Liver (tissue), 9 donors: ENCODE results near the gene KLHL12. TPM values are rescaled to one million over a fixed set of nuclear protein-coding genes. Genes with fewer than 3 reads are reported as not detected.

Source experiments
- DNase-seq: peaks from one replicate; pipeline ENCODE4 v3.0.0-alpha.2; 2017; ENCODE audit warnings: low spot score
- H3K27ac ChIP-seq, 2 donors: one replicate each; pipeline ENCODE4 v1.7.0; 2013; ENCODE audit warnings: inconsistent platforms in 2 of 2, low read length in 2 of 2, control low read depth in 1 of 2, low read depth in 1 of 2, mild to moderate bottlenecking in 1 of 2
- H3K27me3 ChIP-seq, 4 donors: one replicate each; pipeline versions ENCODE4 v1.6.1 to v1.7.0; 2013; ENCODE audit warnings: low read length in 3 of 4, inconsistent platforms in 1 of 4, mild to moderate bottlenecking in 1 of 4, moderate library complexity in 1 of 4; ENCODE audit not compliant: control insufficient read depth in 4 of 4, insufficient read depth in 4 of 4
- H3K36me3 ChIP-seq, 4 donors: one replicate each; pipeline versions ENCODE4 v1.6.1 to v1.7.0; 2013; ENCODE audit warnings: low read length in 3 of 4, mild to moderate bottlenecking in 3 of 4, low read depth in 1 of 4, moderate library complexity in 1 of 4; ENCODE audit not compliant: control insufficient read depth in 4 of 4, insufficient read depth in 3 of 4
- H3K4me1 ChIP-seq, 4 donors: one replicate each; pipeline versions ENCODE4 v1.6.1 to v1.7.0; 2013; ENCODE audit warnings: low read length in 3 of 4, mild to moderate bottlenecking in 3 of 4, moderate library complexity in 1 of 4; ENCODE audit not compliant: control insufficient read depth in 4 of 4, insufficient read depth in 4 of 4
- H3K4me3 ChIP-seq, 3 donors: one replicate each; pipeline versions ENCODE4 v1.6.1 to v1.7.0; 2013; ENCODE audit warnings: low read length in 3 of 3, control low read depth in 1 of 3, low read depth in 1 of 3, mild to moderate bottlenecking in 1 of 3
- H3K9ac ChIP-seq, 2 donors: one replicate each; pipeline ENCODE4 v1.7.0; 2013; ENCODE audit warnings: low read length in 2 of 2, mild to moderate bottlenecking in 2 of 2, moderate library complexity in 2 of 2, control low read depth in 1 of 2, low read depth in 1 of 2
- H3K9me3 ChIP-seq, 4 donors: one replicate each; pipeline versions ENCODE4 v1.6.1 to v1.7.0; 2013; ENCODE audit warnings: low read length in 3 of 4; ENCODE audit not compliant: control insufficient read depth in 4 of 4
- ATF3 ChIP-seq: IDR thresholded peaks from 2 replicates; pipeline ENCODE4 v1.6.1; 2016; ENCODE audit warnings: antibody characterized with exemption
- EGR1 ChIP-seq, 2 donors: IDR thresholded peaks; 2 replicates each; pipeline ENCODE4 v1.6.1; 2016 to 2018; ENCODE audit warnings: antibody characterized with exemption in 2 of 2, low read depth in 2 of 2
- FOXA1 ChIP-seq: IDR thresholded peaks from 2 replicates; pipeline ENCODE4 v1.6.1; 2016; ENCODE audit warnings: antibody characterized with exemption
- GABPA ChIP-seq, 2 donors: IDR thresholded peaks in 1 of 2; conservative IDR thresholded peaks in 1 of 2; 2 replicates each; pipeline ENCODE4 v1.6.1; 2016; ENCODE audit warnings: antibody characterized with exemption in 2 of 2, mild to moderate bottlenecking in 1 of 2, moderate library complexity in 1 of 2
- HNF4A ChIP-seq, 2 donors: conservative IDR thresholded peaks; 2 replicates each; pipeline ENCODE4 v1.6.1; 2016; ENCODE audit warnings: antibody characterized with exemption in 2 of 2, mild to moderate bottlenecking in 2 of 2
- HNF4G ChIP-seq: IDR thresholded peaks from 2 replicates; pipeline ENCODE4 v1.6.1; 2016; ENCODE audit warnings: antibody characterized with exemption
- JUND ChIP-seq, 2 donors: IDR thresholded peaks; 2 replicates each; pipeline ENCODE4 v1.6.1; 2016; ENCODE audit warnings: antibody characterized with exemption in 2 of 2
- MAX ChIP-seq: IDR thresholded peaks from 2 replicates; pipeline ENCODE4 v1.6.1; 2016; ENCODE audit warnings: antibody characterized with exemption
- NR2F2 ChIP-seq: IDR thresholded peaks from 2 replicates; pipeline ENCODE4 v1.6.1; 2016; ENCODE audit warnings: antibody characterized with exemption
- REST ChIP-seq: IDR thresholded peaks from 2 replicates; pipeline ENCODE4 v1.6.1; 2016; ENCODE audit warnings: antibody characterized with exemption, mild to moderate bottlenecking
- RXRA ChIP-seq, 2 donors: IDR thresholded peaks; 2 replicates each; pipeline ENCODE4 v1.6.1; 2017 to 2018; ENCODE audit warnings: antibody characterized with exemption in 2 of 2, mild to moderate bottlenecking in 1 of 2
- SP1 ChIP-seq: IDR thresholded peaks from 2 replicates; pipeline ENCODE4 v1.6.1; 2018; ENCODE audit warnings: antibody characterized with exemption, mild to moderate bottlenecking
- TAF1 ChIP-seq: conservative IDR thresholded peaks from 2 replicates; pipeline ENCODE4 v1.6.1; 2016; ENCODE audit warnings: antibody characterized with exemption, mild to moderate bottlenecking
- YY1 ChIP-seq: IDR thresholded peaks from 2 replicates; pipeline ENCODE4 v1.6.1; 2016; ENCODE audit warnings: antibody characterized with exemption, mild to moderate bottlenecking
- WGBS: extraction: QIAGEN DNeasy Blood & Tissue Kit; methylation state at CpG from one replicate; pipeline ENCODE4 v1.1.7; 2013; 5-methylcytosine and 5-hydroxymethylcytosine counted together
- polyA plus RNA-seq, 2 donors: library from polyadenylated mRNA; stranded (reverse) in 1 of 2; unstranded in 1 of 2; fragments of 200-250 nt in 1 of 2; fragments of >200 nt in 1 of 2; fragmentation: Nextera tagmentation in 1 of 2; extraction: Ambion mirVana in 1 of 2; gene quantifications; one replicate each; pipeline versions ENCODE4 v1.2.1 to v1.2.3, GENCODE V29; 2013 to 2015
- total RNA-seq, 2 donors: library from RNA; depleted of rRNA; stranded (reverse); fragments of >200 nt; gene quantifications; one replicate each; pipeline ENCODE4 v1.2.3, GENCODE V29; 2014
- TF ChIP-seq, protein P1 (sequence below): IDR thresholded peaks from 2 replicates; pipeline ENCODE4 v1.6.1; 2016; ENCODE audit warnings: antibody characterized with exemption
- TF ChIP-seq, protein P2 (sequence below): fragments of 150-350 bp; IDR thresholded peaks from 2 replicates; pipeline ENCODE4 v1.5.1; 2017; ENCODE audit warnings: improper control_type of control experiment, low read depth, low read length; ENCODE audit not compliant: missing input control
- donor health status: healthy.
- donor health status: healthy.
- donor health status: healthy.
- donor health status: healthy.
- donor health status: healthy.

The KLHL12 gene
- total and polyA plus RNA-seq, 4 donors = 7.2 to 17.5 (median 10.4) TPM

DNA sequence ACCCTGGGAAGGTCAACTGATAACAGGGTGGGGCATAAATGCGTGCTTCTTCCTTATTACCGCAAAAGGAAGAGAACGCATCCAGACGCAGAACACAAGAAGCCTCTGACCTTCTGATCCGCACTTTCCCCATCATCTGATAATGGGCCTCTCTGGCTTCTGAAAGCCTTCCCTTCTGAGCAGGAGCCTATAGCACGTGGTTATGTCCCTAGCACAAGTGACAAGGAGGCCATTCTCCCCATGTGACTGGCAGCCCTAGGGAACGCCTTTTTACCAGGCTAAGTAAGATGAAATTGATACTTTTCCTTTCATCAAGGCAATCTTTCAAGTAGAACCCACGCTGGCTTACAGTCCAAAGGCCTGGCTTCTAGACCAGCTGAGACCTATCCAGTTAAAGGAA is 72.2 kb downstream of the KLHL12 start:
- no peaks in the 10 kb centered on the region for H3K27me3 ChIP-seq
- H3K27ac ChIP-seq = no peak overlapping the region
- TF ChIP-seq SP1 = no peak
- TF ChIP-seq ATF3 = no peak
- TF ChIP-seq EGR1 (IDR thresholded peaks at IDR 0.05; ENCODE audit: low read depth in 2 of 2) = no peak
- TF ChIP-seq YY1 = no peak
- no peak for TF ChIP-seq REST
- no peak for TF ChIP-seq RXRA (IDR thresholded peaks at IDR 0.05)
- TF ChIP-seq MAX = no peak
- TF ChIP-seq HNF4G = no peak
- no peak for TF ChIP-seq TAF1
- TF ChIP-seq HNF4A (conservative IDR thresholded peaks at IDR 0.05) = no peak
- no peak for TF ChIP-seq FOXA1
- TF ChIP-seq, protein P1, sequence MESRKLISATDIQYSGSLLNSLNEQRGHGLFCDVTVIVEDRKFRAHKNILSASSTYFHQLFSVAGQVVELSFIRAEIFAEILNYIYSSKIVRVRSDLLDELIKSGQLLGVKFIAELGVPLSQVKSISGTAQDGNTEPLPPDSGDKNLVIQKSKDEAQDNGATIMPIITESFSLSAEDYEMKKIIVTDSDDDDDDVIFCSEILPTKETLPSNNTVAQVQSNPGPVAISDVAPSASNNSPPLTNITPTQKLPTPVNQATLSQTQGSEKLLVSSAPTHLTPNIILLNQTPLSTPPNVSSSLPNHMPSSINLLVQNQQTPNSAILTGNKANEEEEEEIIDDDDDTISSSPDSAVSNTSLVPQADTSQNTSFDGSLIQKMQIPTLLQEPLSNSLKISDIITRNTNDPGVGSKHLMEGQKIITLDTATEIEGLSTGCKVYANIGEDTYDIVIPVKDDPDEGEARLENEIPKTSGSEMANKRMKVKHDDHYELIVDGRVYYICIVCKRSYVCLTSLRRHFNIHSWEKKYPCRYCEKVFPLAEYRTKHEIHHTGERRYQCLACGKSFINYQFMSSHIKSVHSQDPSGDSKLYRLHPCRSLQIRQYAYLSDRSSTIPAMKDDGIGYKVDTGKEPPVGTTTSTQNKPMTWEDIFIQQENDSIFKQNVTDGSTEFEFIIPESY = no peak
- TF ChIP-seq, protein P2, sequence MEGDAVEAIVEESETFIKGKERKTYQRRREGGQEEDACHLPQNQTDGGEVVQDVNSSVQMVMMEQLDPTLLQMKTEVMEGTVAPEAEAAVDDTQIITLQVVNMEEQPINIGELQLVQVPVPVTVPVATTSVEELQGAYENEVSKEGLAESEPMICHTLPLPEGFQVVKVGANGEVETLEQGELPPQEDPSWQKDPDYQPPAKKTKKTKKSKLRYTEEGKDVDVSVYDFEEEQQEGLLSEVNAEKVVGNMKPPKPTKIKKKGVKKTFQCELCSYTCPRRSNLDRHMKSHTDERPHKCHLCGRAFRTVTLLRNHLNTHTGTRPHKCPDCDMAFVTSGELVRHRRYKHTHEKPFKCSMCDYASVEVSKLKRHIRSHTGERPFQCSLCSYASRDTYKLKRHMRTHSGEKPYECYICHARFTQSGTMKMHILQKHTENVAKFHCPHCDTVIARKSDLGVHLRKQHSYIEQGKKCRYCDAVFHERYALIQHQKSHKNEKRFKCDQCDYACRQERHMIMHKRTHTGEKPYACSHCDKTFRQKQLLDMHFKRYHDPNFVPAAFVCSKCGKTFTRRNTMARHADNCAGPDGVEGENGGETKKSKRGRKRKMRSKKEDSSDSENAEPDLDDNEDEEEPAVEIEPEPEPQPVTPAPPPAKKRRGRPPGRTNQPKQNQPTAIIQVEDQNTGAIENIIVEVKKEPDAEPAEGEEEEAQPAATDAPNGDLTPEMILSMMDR = no peak
- no peak for TF ChIP-seq JUND (IDR thresholded peaks at IDR 0.05)
- no peak for TF ChIP-seq GABPA (IDR thresholded peaks at IDR 0.05 in 1 of 2, conservative IDR thresholded peaks at IDR 0.05 in 1 of 2)
- TF ChIP-seq NR2F2 = no peak
- no peak overlapping the region for H3K9ac ChIP-seq
- H3K4me3 ChIP-seq = no peak overlapping the region
- no peaks in the 10 kb centered on the region for H3K9me3 ChIP-seq
- peaks cover 0 to 6% (median 3%) of the 10 kb centered on the region in 4 donors for H3K4me1 ChIP-seq
- no peaks in the 10 kb centered on the region for H3K36me3 ChIP-seq
- DNase-seq = no peak
- WGBS = 95% methylated on average over 8 of the region's 8 CpGs
